Loucy (cell line): ENCODE results near the gene CDA.

Source experiments
- EZH2phosphoT487 ChIP-seq: fragments of 200-600 bp; IDR thresholded peaks from 2 replicates; pipeline ENCODE4 v1.6.1; 2018; ENCODE audit warnings: antibody characterized with exemption, mild to moderate bottlenecking, moderate library complexity, borderline replicate concordance
- TF ChIP-seq, protein P1 (sequence below): fragments of 200-600 bp; sonication (generic); conservative IDR thresholded peaks from 2 replicates; pipeline ENCODE4 v1.5.1; 2014; ENCODE audit warnings: mild to moderate bottlenecking, antibody characterized with exemption, low read length

DNA sequence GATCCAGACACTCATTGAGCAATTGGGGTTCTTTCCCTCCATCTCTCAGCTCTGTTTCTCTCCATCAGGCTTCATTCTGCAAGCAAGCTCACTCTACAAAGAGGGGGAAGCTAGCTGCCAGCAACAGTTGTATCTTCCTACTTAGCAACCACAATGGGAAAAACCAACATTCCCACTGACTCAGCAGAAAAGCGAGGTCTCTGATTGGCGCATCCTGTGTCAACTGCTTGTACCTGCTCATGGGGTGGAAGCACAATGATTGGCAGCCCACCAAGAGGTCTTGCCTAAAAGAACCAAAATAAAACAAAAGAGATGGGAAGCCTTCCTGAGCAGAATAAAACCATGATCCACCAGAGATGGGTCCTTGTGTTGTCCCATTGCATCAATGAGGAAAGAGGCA, 4.0 kb upstream of the CDA start:
- TF ChIP-seq, protein P1, sequence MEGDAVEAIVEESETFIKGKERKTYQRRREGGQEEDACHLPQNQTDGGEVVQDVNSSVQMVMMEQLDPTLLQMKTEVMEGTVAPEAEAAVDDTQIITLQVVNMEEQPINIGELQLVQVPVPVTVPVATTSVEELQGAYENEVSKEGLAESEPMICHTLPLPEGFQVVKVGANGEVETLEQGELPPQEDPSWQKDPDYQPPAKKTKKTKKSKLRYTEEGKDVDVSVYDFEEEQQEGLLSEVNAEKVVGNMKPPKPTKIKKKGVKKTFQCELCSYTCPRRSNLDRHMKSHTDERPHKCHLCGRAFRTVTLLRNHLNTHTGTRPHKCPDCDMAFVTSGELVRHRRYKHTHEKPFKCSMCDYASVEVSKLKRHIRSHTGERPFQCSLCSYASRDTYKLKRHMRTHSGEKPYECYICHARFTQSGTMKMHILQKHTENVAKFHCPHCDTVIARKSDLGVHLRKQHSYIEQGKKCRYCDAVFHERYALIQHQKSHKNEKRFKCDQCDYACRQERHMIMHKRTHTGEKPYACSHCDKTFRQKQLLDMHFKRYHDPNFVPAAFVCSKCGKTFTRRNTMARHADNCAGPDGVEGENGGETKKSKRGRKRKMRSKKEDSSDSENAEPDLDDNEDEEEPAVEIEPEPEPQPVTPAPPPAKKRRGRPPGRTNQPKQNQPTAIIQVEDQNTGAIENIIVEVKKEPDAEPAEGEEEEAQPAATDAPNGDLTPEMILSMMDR = no peak
- TF ChIP-seq EZH2phosphoT487 = no peak
